GM10248 (cell line): Measurements from ENCODE around the gene KHDRBS2.

Source experiments
- CTCF ChIA-PET: fragments of 300-600 bp; sonication (Branson Sonifier 250); formaldehyde crosslinking; extraction: SDS; loops from one replicate; lab custom pipeline; 2021; ENCODE audit warnings: antibody characterized with exemption; lab: Yijun Ruan, JAX
- POLR2A ChIA-PET: fragments of 350-650 bp; sonication (Branson Sonifier 250); formaldehyde crosslinking; extraction: SDS; loops from one replicate; lab custom pipeline; 2020; ENCODE audit warnings: antibody characterized with exemption; lab: Yijun Ruan, JAX
- DNase-seq: peaks from one replicate; pipeline ENCODE4 v3.0.0; 2012; ENCODE audit errors: extremely low spot score
- TF ChIP-seq, protein P1 (sequence below): IDR thresholded peaks from 2 replicates; pipeline ENCODE4 v1.5.1; 2012; ENCODE audit warnings: mild to moderate bottlenecking, low read depth; ENCODE audit errors: extremely low read depth, missing control alignments, control extremely low read depth

KHDRBS2 gene

DNA sequence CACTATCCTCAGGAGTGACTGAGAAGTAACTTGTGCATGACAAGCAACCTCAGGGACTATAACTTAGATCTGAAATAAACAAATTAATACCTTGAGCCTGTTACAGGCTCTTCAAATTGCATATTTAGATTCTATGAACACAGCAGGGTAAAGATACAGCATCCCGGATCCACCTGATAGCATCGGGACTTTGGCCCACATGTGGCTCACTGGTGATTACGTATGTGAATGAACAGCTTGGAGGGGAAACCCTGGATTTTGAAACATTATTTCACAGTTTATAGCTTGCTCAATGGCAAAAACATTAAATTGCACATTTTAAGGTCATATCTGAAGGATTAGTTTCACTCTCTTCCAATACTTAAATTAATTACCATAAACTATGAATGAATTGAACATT is 133.2 kb downstream of the KHDRBS2 start:
- POLR2A ChIA-PET: no interaction called here
- no peak for DNase-seq
- CTCF ChIA-PET: no interaction called here
- TF ChIP-seq, protein P1, sequence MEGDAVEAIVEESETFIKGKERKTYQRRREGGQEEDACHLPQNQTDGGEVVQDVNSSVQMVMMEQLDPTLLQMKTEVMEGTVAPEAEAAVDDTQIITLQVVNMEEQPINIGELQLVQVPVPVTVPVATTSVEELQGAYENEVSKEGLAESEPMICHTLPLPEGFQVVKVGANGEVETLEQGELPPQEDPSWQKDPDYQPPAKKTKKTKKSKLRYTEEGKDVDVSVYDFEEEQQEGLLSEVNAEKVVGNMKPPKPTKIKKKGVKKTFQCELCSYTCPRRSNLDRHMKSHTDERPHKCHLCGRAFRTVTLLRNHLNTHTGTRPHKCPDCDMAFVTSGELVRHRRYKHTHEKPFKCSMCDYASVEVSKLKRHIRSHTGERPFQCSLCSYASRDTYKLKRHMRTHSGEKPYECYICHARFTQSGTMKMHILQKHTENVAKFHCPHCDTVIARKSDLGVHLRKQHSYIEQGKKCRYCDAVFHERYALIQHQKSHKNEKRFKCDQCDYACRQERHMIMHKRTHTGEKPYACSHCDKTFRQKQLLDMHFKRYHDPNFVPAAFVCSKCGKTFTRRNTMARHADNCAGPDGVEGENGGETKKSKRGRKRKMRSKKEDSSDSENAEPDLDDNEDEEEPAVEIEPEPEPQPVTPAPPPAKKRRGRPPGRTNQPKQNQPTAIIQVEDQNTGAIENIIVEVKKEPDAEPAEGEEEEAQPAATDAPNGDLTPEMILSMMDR: no peak

DNA sequence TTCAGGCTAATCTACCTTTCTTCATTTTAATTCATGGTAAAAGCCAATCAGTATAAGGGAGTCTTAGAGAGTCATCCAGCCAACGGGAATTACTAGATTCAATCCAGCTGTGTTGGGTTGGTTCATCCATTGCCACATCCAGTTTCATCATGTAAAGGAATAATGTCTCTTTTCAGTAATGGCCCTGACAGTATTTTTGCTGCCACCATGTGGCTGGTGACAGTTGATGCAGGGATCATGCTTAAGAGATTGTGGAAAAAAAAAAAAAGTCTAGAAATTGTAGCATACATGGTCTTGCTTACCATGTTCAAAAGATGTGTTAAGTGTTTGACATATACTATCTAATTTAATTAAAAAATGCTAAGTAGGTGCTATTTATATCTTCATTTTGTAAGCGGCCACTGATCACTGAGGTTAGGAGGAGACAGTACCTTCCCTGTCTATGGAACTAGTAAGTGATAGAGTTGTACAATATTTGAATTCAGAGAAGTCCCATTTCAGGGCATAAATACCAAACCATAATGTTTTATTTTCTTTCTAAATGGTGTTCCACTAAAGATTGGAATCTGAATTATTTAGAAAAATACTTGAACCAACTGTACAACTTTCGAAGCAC is 135.9 kb downstream of the KHDRBS2 start:
- TF ChIP-seq, protein P1: peak; percentile 72
- DNase-seq: peak; percentile 16
- ChIA-PET POLR2A (no interaction called here), CTCF (interaction anchor here (1.1 to 1.7 kb wide), 3 partner anchors 10 to 341 kb away, joined by 4 to 10 read pairs (median 6); no protein-coding TSS in a partner anchor)

DNA sequence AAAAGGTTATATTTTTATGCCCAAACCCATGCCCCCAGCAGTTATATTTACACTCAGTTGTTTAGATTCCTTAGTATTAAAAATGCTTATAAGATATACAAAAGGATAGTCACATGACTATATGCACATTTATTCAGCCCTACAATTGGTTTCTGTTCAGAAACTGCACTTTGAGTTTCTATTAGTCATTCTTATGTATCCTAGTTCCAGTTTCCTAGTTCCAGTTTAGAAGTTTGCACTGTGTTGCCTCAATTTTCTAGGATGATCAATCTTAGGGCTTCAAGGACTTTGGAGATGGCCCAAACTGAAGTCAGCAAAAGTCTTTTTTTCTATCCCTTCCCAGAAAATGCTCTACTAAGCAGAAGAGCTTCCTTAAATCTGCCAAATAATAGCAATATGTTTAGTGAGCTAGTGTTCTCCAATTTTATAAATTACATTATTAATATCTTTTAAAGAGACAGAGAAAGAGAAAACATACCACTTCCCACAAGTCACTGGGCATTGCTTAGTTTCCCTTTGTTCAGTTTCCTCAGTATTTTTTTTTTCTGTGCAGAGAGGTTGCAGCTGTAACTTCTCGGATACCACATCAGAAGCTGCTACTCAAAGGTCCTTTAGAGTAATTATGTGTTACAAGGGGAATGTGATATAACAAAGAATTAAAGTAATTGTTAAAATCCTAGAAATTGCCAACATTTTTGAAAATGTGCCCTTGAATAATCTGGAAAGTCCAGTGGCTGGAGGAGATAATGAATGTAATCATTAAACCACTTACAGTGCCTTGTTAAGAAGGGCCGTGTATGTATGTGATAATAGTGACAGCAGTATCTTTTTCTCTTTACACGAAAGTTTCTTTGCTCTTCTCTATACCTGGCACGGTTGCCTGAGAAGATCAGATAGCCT is 138.8 kb downstream of the KHDRBS2 start:
- TF ChIP-seq, protein P1: no peak
- DNase-seq: no peak
- POLR2A ChIA-PET: no interaction called here
- CTCF ChIA-PET: interaction anchor here (1.4 kb wide), 1 partner anchor 338 kb away, joined by 6 read pairs; no protein-coding TSS in a partner anchor

DNA sequence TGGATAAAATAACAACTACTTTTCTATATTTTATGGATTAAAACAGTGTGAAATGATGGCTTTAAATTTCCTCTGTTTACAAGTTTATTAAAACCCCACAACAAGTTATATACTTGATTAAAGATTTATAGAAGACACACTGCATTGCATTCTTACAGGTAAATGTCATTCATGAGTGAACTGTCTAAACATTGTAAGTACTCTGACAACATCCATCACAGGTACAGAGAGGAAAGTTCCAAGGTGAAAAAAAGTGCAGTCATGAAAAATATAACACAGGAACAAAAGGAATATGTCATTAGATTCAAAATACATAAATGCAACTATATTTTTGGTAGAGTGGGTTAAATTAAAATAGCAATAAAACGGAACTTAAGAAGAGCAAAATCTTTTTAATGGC is 156.9 kb downstream of the KHDRBS2 start:
- DNase-seq: no peak
- TF ChIP-seq, protein P1: no peak
- POLR2A ChIA-PET: no interaction called here
- CTCF ChIA-PET: no interaction called here

DNA sequence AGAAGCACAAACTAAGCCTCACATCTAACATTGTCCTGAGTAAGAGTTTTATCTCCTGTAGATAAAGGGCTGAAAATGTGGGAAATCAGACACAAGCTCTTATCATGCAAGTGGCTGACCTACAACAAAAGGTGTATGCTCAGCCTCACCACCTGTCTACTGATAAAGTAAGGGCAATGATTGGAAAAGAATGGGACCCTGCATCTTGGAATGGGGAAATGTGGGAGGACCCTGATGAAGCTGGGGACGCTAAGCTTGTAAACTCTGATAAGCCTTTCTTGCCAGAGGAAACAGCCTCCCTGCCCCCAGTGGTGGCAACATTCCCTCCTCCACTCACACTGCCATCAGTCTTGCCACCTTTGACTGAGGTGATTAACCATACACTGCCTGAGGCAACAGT is 166.6 kb downstream of the KHDRBS2 start:
- ChIA-PET POLR2A (no interaction called here), CTCF (no interaction called here)
- DNase-seq: no peak
- TF ChIP-seq, protein P1: no peak

DNA sequence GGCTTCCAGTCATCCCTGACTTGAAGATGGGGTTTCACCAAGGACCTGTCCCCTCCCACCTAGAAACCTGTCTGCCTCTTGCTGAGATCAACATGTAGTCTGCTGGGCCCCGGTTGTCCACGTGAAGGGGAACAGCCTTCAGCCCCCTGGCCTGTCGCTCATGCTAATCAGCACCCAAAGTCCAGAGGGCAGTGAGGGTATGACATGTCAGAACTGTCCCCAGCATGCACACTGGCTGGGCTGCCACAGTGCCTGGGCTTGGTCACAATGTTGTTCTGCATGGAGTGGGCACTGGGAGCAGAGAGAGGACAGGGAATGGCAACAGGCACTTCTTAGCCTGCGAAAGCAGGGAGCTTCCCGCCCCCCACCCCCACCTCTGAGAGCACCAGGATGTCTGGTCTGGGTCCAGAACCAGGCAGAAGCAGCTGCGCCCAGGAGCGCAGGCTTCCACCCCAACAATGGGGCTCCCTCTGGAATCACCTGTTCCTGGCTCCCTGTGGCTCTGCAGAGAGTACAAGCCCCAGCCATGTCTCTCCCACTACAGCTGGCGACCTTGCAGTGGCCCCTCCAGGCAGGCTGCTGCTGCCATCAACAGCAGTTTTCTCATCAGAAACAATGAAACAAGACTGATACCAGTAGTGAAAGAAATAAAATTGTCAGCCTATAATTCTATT is 182.7 kb downstream of the KHDRBS2 start:
- no peak for DNase-seq
- TF ChIP-seq, protein P1: no peak
- CTCF ChIA-PET: interaction anchor here (1.1 to 1.2 kb wide), 2 partner anchors 28 to 31 kb away, joined by 3 to 4 read pairs; no protein-coding TSS in a partner anchor
- POLR2A ChIA-PET: no interaction called here
